AG04449 (cell line): ENCODE measurements around the gene SRD5A3.

Source experiments
- CTCF ChIA-PET: fragments of 350-600 bp; formaldehyde crosslinking; extraction: SDS; loops from one replicate; lab custom pipeline; 2021; ENCODE audit warnings: antibody characterized with exemption; lab: Yijun Ruan, JAX
- POLR2A ChIA-PET: fragments of 400-600, 350-600 bp; formaldehyde crosslinking; extraction: SDS; loops from one replicate; lab custom pipeline; 2020; ENCODE audit warnings: antibody characterized with exemption, inconsistent platforms; lab: Yijun Ruan, JAX
- DNase-seq: peaks from one replicate; pipeline ENCODE4 v3.0.0-alpha.2; 2010; ENCODE audit warnings: low read depth, low spot score
- H3K4me3 ChIP-seq: 2 replicates; pipeline ENCODE4 v1.5.1; 2011; ENCODE audit warnings: low read depth, mild to moderate bottlenecking, control low read depth, low read length
- TF ChIP-seq, protein P1 (sequence below): IDR thresholded peaks from one replicate; pipeline ENCODE4 v1.5.1; 2011; ENCODE audit warnings: mild to moderate bottlenecking, moderate library complexity, low read length, control low read depth, inconsistent platforms; ENCODE audit not compliant: insufficient read depth; ENCODE audit errors: missing control alignments

SRD5A3 gene

DNA sequence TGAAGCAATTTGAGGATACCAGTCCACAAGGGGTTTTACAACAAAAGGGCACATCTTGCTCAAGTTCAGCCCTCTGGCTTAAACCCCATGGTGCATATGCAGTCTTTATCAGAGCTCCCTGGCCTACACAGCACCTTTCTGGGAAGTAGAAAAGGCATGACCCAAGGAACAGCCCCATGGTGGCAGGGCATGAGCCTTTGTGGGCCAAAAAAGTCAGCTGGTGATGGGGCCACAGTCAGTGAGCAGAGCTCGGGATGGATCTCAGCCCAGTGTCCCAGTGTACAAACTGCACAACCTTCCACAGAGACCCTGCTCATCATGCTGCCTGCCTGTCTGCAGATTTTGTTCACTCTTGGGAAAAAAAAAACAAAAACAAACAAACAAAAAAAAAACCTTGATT lies 27.4 kb downstream of the SRD5A3 start:
- ChIA-PET CTCF (interaction anchor here (1.1 to 1.3 kb wide), 2 partner anchors 11 to 17 kb away, joined by 3 to 5 read pairs; no protein-coding TSS in a partner anchor), POLR2A (no interaction called here)
- DNase-seq, result no peak
- no peak overlapping the region for H3K4me3 ChIP-seq
- TF ChIP-seq, protein P1, sequence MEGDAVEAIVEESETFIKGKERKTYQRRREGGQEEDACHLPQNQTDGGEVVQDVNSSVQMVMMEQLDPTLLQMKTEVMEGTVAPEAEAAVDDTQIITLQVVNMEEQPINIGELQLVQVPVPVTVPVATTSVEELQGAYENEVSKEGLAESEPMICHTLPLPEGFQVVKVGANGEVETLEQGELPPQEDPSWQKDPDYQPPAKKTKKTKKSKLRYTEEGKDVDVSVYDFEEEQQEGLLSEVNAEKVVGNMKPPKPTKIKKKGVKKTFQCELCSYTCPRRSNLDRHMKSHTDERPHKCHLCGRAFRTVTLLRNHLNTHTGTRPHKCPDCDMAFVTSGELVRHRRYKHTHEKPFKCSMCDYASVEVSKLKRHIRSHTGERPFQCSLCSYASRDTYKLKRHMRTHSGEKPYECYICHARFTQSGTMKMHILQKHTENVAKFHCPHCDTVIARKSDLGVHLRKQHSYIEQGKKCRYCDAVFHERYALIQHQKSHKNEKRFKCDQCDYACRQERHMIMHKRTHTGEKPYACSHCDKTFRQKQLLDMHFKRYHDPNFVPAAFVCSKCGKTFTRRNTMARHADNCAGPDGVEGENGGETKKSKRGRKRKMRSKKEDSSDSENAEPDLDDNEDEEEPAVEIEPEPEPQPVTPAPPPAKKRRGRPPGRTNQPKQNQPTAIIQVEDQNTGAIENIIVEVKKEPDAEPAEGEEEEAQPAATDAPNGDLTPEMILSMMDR, result no peak

DNA sequence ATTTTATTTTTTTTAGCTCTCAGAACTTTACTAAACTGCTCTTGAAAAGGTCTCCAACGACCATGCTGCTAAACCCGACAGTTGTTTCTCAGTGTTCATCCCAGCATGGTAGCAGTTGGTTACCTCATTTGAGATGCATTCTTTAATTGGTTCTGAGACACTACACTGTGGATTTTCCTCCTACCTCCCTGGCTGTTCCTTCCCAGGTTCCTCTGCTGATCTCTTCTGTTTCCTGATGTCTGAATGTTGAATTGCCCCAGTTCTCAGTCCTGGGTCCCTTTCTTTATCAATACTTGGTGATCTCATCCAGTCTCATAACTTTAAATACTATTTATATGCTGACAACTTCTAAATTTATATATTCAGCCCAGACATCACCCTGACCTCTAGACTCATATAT lies 30.7 kb downstream of the SRD5A3 start:
- ChIA-PET POLR2A (no interaction called here), CTCF (interaction anchor here (1.4 to 1.5 kb wide), 2 partner anchors 19 to 20 kb away, joined by 3 to 6 read pairs; partner anchors contain the start of gene TMEM165)
- H3K4me3 ChIP-seq, result no peak overlapping the region
- DNase-seq, result no peak
- TF ChIP-seq, protein P1, result no peak

DNA sequence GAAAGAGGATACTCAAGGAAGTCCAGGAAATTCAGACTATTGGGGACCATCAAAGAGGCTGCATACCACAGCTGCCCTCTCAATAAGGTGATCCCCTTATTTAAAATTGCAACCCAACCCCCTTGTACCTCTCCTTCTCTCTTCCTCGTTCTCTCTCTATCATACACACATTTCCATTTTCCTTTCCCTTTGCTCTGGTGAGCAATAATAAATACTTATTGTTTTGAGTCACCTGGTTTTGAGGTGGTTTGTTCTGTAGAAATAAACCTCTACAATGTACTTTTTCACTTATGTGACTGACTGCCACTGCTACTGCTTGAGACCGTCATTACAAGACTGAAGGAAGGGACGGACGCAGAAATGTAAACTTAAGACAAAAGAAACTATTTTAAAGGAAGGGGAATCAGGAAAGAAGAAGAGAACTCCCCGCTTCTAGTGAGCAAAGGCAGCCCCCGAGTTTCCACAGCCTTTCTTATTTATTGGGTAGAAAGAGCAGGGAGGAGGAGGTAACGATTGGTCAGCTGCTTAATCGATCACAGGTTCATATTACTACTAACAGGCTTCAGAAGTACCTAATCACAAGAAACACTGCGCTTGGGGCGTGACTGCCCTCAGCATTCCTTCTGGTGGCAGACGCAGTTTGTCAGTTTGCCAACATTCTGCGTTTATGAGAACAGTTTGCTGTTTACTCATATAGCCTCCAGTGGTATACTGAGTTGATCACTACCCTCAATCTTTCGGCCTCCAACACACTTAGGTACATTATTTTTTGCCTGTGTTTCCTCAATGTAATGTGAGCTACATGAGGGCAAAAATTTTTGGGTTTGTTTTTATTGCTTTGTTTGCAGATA lies 32.8 kb downstream of the SRD5A3 start:
- no peak for DNase-seq
- H3K4me3 ChIP-seq, result no peak overlapping the region
- TF ChIP-seq, protein P1, result no peak
- ChIA-PET POLR2A (no interaction called here), CTCF (no interaction called here)

- no peak for DNase-seq
- no peak overlapping the region for H3K4me3 ChIP-seq
- TF ChIP-seq, protein P1, result no peak
- ChIA-PET CTCF (no interaction called here), POLR2A (no interaction called here)
Observed at GRCh38 chr4:55380576-55380975, 34.5 kb downstream of the SRD5A3 start.

DNA sequence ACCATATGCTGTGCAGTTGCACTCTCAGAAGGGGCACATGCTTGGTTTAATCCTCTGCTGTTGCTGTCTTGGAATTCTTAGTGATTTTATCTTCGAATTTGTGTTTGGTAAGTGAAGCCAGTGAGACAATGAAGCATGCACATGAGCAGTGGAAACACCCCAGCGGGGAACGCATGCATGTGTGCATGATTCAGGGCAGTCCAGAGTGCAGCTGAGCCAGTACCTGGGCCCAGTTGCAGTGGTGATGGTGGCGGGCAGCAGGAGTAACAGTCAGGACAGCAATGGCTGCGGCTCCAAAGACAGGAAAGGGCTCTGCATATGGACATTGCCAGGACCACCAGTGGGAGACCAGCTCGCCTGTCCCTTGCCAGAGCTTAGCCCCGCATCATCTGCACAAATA lies 35.5 kb downstream of the SRD5A3 start:
- DNase-seq, result no peak
- H3K4me3 ChIP-seq, result no peak overlapping the region
- TF ChIP-seq, protein P1, result no peak
- ChIA-PET CTCF (no interaction called here), POLR2A (no interaction called here)

DNA sequence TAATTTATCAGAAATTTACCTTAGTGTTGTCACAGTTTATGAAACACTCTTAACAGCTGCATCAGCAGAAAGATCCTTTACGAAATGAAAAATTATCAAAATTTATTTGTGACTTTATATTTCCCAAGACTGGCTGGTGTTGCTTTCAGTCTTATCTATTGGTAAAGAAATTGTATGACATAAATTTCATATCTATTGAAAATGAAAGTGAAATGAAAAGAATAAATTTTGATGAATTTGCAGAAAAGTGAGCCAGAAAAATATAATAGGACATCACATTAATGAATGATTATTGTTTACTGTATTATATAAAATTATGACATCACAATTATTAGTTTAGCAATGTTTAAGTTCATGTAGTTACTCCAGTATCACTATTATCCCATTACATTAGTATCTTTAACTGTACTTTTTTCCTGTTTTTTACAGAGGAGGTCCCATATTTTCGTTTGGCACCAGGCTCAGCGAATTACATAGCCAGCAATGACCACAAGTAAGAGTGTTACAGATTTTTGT lies 36.5 kb downstream of the SRD5A3 start:
- ChIA-PET CTCF (interaction anchor here (1.1 kb wide), 1 partner anchor 37 kb away, joined by 3 read pairs; the partner anchor contains the start of gene SRD5A3), POLR2A (no interaction called here)
- TF ChIP-seq, protein P1, result no peak
- H3K4me3 ChIP-seq, result no peak overlapping the region
- no peak for DNase-seq
